Psoas muscle (tissue), 8 donors: Measurements from ENCODE around the gene COL10A1. TPM values are rescaled to one million over a fixed set of nuclear protein-coding genes. Genes with fewer than 3 reads are reported as not detected.

Experiments used
- ATAC-seq, 4 donors: fragments of 200-7000 bp; cut with Tn5 transposase; one replicate each; pipeline ENCODE4 v1.9.1; 2020; ENCODE audit warnings: moderate library complexity in 3 of 4, mild to moderate bottlenecking in 2 of 4
- DNase-seq, 2 donors: peaks; one replicate each; pipeline ENCODE4 v3.0.0-alpha.2; 2020
- H3K27ac ChIP-seq: fragments of 200-600 bp; one replicate; pipeline ENCODE4 v1.8.0; 2022
- H3K27me3 ChIP-seq, 3 donors: fragments of 200-600 bp in 1 of 3; one replicate each; pipeline versions ENCODE4 v1.6.1 to v1.8.0; 2013 to 2022; ENCODE audit warnings: low read length in 2 of 3, mild to moderate bottlenecking in 2 of 3, moderate library complexity in 1 of 3; ENCODE audit not compliant: insufficient read depth in 3 of 3
- H3K36me3 ChIP-seq, 2 donors: fragments of 200-600 bp in 1 of 2; one replicate each; pipeline versions ENCODE4 v1.6.1 to v1.8.0; 2013 to 2022; ENCODE audit warnings: low read depth in 1 of 2, mild to moderate bottlenecking in 1 of 2, moderate library complexity in 1 of 2; ENCODE audit not compliant: insufficient read depth in 1 of 2
- H3K4me1 ChIP-seq: fragments of 200-600 bp; one replicate; pipeline ENCODE4 v1.8.0; 2022
- H3K4me3 ChIP-seq: fragments of 200-600 bp; one replicate; pipeline ENCODE4 v1.8.0; 2022; ENCODE audit warnings: mild to moderate bottlenecking
- H3K9me3 ChIP-seq: fragments of 200-600 bp; one replicate; pipeline ENCODE4 v1.8.0; 2022
- CTCF ChIP-seq: fragments of 200-600 bp; IDR thresholded peaks from one replicate; pipeline ENCODE4 v1.8.0; 2022; ENCODE audit warnings: antibody characterized with exemption
- whole genome bisulfite sequencing, 3 donors: extraction: QIAGEN DNeasy Blood & Tissue Kit; methylation state at CpG; one replicate each; pipeline versions ENCODE4 v1.1.6 to v1.1.7; 2013; 5-methylcytosine and 5-hydroxymethylcytosine counted together
- intact Hi-C, 2 donors: fragments of 100-400 bp; cut with DNase I; formaldehyde crosslinking; loops; one replicate each; pipeline versions ENCODE4 v1.11.0 to v1.14.2; 2022
- polyA plus RNA-seq, 3 donors: library from polyadenylated mRNA; stranded (reverse); fragments of 200-250 nt; gene quantifications; one replicate each; pipeline ENCODE4 v1.2.3, GENCODE V29; 2013
- total RNA-seq, 4 donors: library from RNA; stranded (reverse); fragmentation: NEBNext Ultra II Directional in 2 of 4; extraction: Animal tissue kit (Norgen Biotek cat#: 25700) in 2 of 4; gene quantifications; one replicate each; pipeline versions ENCODE4 v1.2.1 to v1.2.4, GENCODE V29; 2021 to 2023
- donor health status: healthy with polysubstance abuse.
- donor health status: DM: no; HTN: no; CAD: no; lungs with moderate emphysema.
- donor health status: Bipolar disorder and iron deficiency.
- donor health status: healthy.
- donor health status: DM: yes; HTN: yes; CAD: no.
- donor health status: DM: no; HTN: no; CAD: no.
- donor health status: DM: no; HTN: no; CAD: no.
- donor health status: DM: yes; HTN: yes; CAD: no.

The COL10A1 gene
- total and polyA plus RNA-seq, 7 donors = 0.08 to 0.41 TPM; not detected in 5

GRCh38 chr6:116158641-116159040, 32.7 kb upstream of the COL10A1 start:
- DNase-seq = no peak
- WGBS, 3 donors = 24 to 44% (median 35%) methylated on average over 3 of the region's 3 CpGs
- intact Hi-C loops = no loop called here

DNA sequence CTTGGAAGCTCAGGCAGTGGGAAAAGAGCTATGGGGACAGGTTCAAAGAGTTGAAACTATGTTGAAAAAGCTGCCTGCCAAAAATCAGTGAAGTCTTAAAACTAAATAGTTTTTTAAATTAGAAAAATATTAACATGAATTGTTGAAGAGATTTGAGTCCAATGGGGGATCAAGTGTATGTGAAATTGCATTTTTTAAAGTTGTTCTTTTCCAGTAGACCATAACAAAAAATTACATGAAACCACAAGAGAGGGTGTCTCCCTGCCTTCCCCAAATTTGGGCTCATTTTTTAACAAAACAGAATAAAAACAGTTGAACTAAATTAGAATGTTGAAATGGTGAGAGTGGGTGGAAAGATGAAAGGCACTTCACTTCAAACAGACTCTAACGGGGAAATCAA, 31.5 kb upstream of the COL10A1 start:
- Histone ChIP-seq H3K27me3 (no peaks in the 10 kb centered on the region), H3K4me1 (peaks cover 3% of the 10 kb centered on the region), H3K4me3 (no peak overlapping the region), H3K36me3 (no peaks in the 10 kb centered on the region), H3K9me3 (no peaks in the 10 kb centered on the region), H3K27ac (no peak overlapping the region)
- 82 to 85% (median 83%) methylated on average over 1 of the region's 1 CpG for WGBS, 3 donors
- ATAC-seq (no peak), DNase-seq (no peak)
- intact Hi-C loops = no loop called here
- TF ChIP-seq CTCF = no peak

More at GRCh38 chr6:116158641-116159040, 32.7 kb upstream of the COL10A1 start:
- H3K9me3 ChIP-seq = no peaks in the 10 kb centered on the region
- H3K4me1 ChIP-seq = peaks cover 3% of the 10 kb centered on the region
- no peaks in the 10 kb centered on the region for H3K27me3 ChIP-seq
- no peak for ATAC-seq
- no peak for TF ChIP-seq CTCF
- H3K36me3 ChIP-seq = no peaks in the 10 kb centered on the region
- H3K27ac ChIP-seq = no peak overlapping the region
- H3K4me3 ChIP-seq = no peak overlapping the region

DNA sequence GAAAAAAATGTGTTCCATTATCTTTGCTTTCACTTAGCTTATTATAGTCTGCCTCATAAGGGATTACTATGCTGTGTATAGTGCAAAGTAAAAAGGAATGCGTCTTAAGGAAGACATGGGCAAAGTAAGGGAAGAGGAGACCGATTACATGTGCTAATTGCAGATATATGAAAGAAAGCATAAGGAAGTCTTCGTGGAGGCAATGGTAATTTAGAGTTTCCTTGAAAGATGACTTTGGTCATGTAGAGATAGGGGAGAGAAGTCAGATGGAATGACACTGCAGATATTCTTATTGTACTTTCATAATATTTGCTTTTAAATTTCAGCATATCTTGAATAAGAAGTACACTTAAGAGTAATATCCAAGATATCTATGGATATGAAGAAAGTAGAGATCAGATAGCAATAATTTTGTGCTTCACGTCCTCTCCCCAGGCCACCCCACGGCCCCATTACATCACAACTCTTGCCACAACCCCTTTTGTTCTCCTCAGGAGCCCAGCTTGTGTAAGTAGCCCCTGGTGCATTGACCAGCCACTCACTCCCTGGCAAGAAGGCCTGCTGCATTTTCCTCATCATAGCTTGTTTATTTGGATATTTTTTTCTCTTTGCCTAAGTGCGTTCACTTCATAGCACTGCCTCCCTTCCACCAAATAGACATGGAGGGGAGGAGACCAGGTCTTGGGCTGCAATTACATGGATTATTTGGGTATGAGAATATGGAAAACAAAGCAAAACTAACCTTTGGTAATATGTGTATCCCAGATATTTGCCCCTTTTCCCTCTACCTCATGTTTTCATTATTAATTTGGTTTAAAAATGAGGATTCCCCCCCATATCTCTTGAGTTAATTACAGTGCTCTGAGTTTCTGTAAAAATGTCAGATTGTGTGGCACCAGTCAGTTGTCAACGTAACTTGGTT, 30.7 kb upstream of the COL10A1 start:
- no peak for DNase-seq
- WGBS, 3 donors = 80 to 85% (median 84%) methylated on average over 7 of the region's 7 CpGs
- ATAC-seq = no peak

GRCh38 chr6:116154887-116155286, 29.0 kb upstream of the COL10A1 start:
- no peaks in the 10 kb centered on the region for H3K9me3 ChIP-seq
- no peaks in the 10 kb centered on the region for H3K36me3 ChIP-seq
- no peak for TF ChIP-seq CTCF
- no peak overlapping the region for H3K4me3 ChIP-seq
- DNase-seq = no peak
- no peaks in the 10 kb centered on the region for H3K27me3 ChIP-seq
- WGBS, 3 donors = 91 to 98% (median 92%) methylated on average over 2 of the region's 2 CpGs
- ATAC-seq = no peak
- intact Hi-C loops = no loop called here
- no peak overlapping the region for H3K27ac ChIP-seq
- peaks cover 3% of the 10 kb centered on the region for H3K4me1 ChIP-seq

More for the DNA sequence above, 30.7 kb upstream of the COL10A1 start:
- H3K27me3 ChIP-seq = no peaks in the 10 kb centered on the region
- intact Hi-C loops = no loop called here
- no peaks in the 10 kb centered on the region for H3K36me3 ChIP-seq
- no peak for TF ChIP-seq CTCF
- no peak overlapping the region for H3K4me3 ChIP-seq
- H3K4me1 ChIP-seq = peaks cover 3% of the 10 kb centered on the region
- no peaks in the 10 kb centered on the region for H3K9me3 ChIP-seq
- H3K27ac ChIP-seq = no peak overlapping the region
